Muscle of leg (tissue), 11 donors: ENCODE results near the gene VAT1L. TPM values are rescaled to one million over a fixed set of nuclear protein-coding genes. Genes with fewer than 3 reads are reported as not detected.

ENCODE experiments used
- DNase-seq: peaks from one replicate; pipeline ENCODE4 v3.0.0; 2013
- H3K27ac ChIP-seq: one replicate; pipeline ENCODE4 v1.5.1; 2013; ENCODE audit warnings: mild to moderate bottlenecking, low read length, control low read depth
- H3K27me3 ChIP-seq: one replicate; pipeline ENCODE4 v1.6.1; 2013; ENCODE audit warnings: low read length; ENCODE audit not compliant: control insufficient read depth, insufficient read depth
- H3K36me3 ChIP-seq: one replicate; pipeline ENCODE4 v1.6.1; 2013; ENCODE audit warnings: low read length; ENCODE audit not compliant: control insufficient read depth, insufficient read depth
- H3K4me1 ChIP-seq: one replicate; pipeline ENCODE4 v1.6.1; 2013; ENCODE audit warnings: low read length; ENCODE audit not compliant: control insufficient read depth, insufficient read depth
- H3K4me3 ChIP-seq: one replicate; pipeline ENCODE4 v1.5.1; 2013; ENCODE audit warnings: low read length, control low read depth
- H3K9me3 ChIP-seq: replicated peaks from 2 replicates; pipeline ENCODE4 v1.6.1; 2013; ENCODE audit warnings: low read depth, low read length; ENCODE audit not compliant: control insufficient read depth
- WGBS: methylation state at CpG from one replicate; pipeline ENCODE4 v1.1.5; 2013; ENCODE audit warnings: missing lambda C conversion rate; ENCODE audit not compliant: insufficient coverage; 5-methylcytosine and 5-hydroxymethylcytosine counted together
- polyA plus RNA-seq, 8 donors: library from polyadenylated mRNA; unstranded; fragments of 120-200 nt; gene quantifications; one replicate each; pipeline versions ENCODE4 v1.2.1 to v1.2.3, GENCODE V29; 2013; ENCODE audit warnings: inconsistent platforms in 1 of 8, low replicate concordance in 1 of 8; ENCODE audit not compliant: insufficient read length in 8 of 8, insufficient read depth in 1 of 8
- total RNA-seq: library from RNA; stranded (reverse); fragments of 120-200 nt; gene quantifications from one replicate; pipeline ENCODE4 v1.2.4, GENCODE V29; 2013

The VAT1L gene
- total and polyA plus RNA-seq, 9 donors, result 1.1 to 8.1 (median 2.7) TPM

- WGBS, result no CpG with 5 or more reads among the region's 3 CpGs
- H3K9me3 ChIP-seq, result no peaks in the 10 kb centered on the region
- DNase-seq, result no peak
- no peak overlapping the region for H3K4me3 ChIP-seq
- H3K36me3 ChIP-seq, result no peaks in the 10 kb centered on the region
- no peak overlapping the region for H3K27ac ChIP-seq
- peaks cover 2% of the 10 kb centered on the region for H3K27me3 ChIP-seq
- no peaks in the 10 kb centered on the region for H3K4me1 ChIP-seq
Observed at GRCh38 chr16:77827032-77827431, 38.7 kb downstream of the VAT1L start.

GRCh38 chr16:77833921-77834634, 45.7 kb downstream of the VAT1L start:
- peak; percentile 60 for DNase-seq
- no peaks in the 10 kb centered on the region for H3K36me3 ChIP-seq
- no peak overlapping the region for H3K4me3 ChIP-seq
- H3K27me3 ChIP-seq, result no peaks in the 10 kb centered on the region
- H3K4me1 ChIP-seq, result peaks cover 19% of the 10 kb centered on the region
- WGBS, result 31% methylated on average over 3 of the region's 10 CpGs
- H3K27ac ChIP-seq, result peak overlapping the region; percentile 50
- no peaks in the 10 kb centered on the region for H3K9me3 ChIP-seq

GRCh38 chr16:77834635-77835540, 46.5 kb downstream of the VAT1L start:
- no peak overlapping the region for H3K4me3 ChIP-seq
- no peaks in the 10 kb centered on the region for H3K36me3 ChIP-seq
- peak overlapping the region; percentile 50 for H3K27ac ChIP-seq
- WGBS, result no CpG with 5 or more reads among the region's 6 CpGs
- peaks cover 19% of the 10 kb centered on the region for H3K4me1 ChIP-seq
- DNase-seq, result peak; percentile 94
- no peaks in the 10 kb centered on the region for H3K9me3 ChIP-seq
- H3K27me3 ChIP-seq, result no peaks in the 10 kb centered on the region

GRCh38 chr16:77836801-77837200, 48.4 kb downstream of the VAT1L start:
- 69% methylated on average over 2 of the region's 5 CpGs for WGBS

GRCh38 chr16:77838597-77839255, 50.4 kb downstream of the VAT1L start:
- no peak overlapping the region for H3K27ac ChIP-seq
- peaks cover 6% of the 10 kb centered on the region for H3K27me3 ChIP-seq
- H3K4me1 ChIP-seq, result peaks cover 19% of the 10 kb centered on the region
- 75% methylated on average over 6 of the region's 7 CpGs for WGBS
- H3K36me3 ChIP-seq, result no peaks in the 10 kb centered on the region
- no peak overlapping the region for H3K4me3 ChIP-seq
- H3K9me3 ChIP-seq, result no peaks in the 10 kb centered on the region
- DNase-seq, result no peak

More at GRCh38 chr16:77836801-77837200, 48.4 kb downstream of the VAT1L start:
- H3K4me1 ChIP-seq, result peaks cover 19% of the 10 kb centered on the region
- H3K9me3 ChIP-seq, result no peaks in the 10 kb centered on the region
- H3K36me3 ChIP-seq, result no peaks in the 10 kb centered on the region
- H3K4me3 ChIP-seq, result no peak overlapping the region
- DNase-seq, result no peak
- H3K27ac ChIP-seq, result no peak overlapping the region
- H3K27me3 ChIP-seq, result peaks cover 2% of the 10 kb centered on the region

GRCh38 chr16:77840093-77840492, 51.7 kb downstream of the VAT1L start:
- WGBS, result 100% methylated on average over 1 of the region's 5 CpGs
- peaks cover 6% of the 10 kb centered on the region for H3K27me3 ChIP-seq
- H3K36me3 ChIP-seq, result no peaks in the 10 kb centered on the region
- H3K9me3 ChIP-seq, result no peaks in the 10 kb centered on the region
- H3K27ac ChIP-seq, result no peak overlapping the region
- H3K4me3 ChIP-seq, result no peak overlapping the region
- peaks cover 10% of the 10 kb centered on the region for H3K4me1 ChIP-seq
- DNase-seq, result no peak

- H3K36me3 ChIP-seq, result no peaks in the 10 kb centered on the region
- no peak for DNase-seq
- no peak overlapping the region for H3K4me3 ChIP-seq
- no peak overlapping the region for H3K27ac ChIP-seq
- no peaks in the 10 kb centered on the region for H3K9me3 ChIP-seq
- peaks cover 10% of the 10 kb centered on the region for H3K4me1 ChIP-seq
- H3K27me3 ChIP-seq, result peaks cover 6% of the 10 kb centered on the region
- no CpG with 5 or more reads among the region's 6 CpGs for WGBS
Observed at GRCh38 chr16:77840673-77841501, 52.5 kb downstream of the VAT1L start.

- 83% methylated on average over 1 of the region's 3 CpGs for WGBS
- H3K27ac ChIP-seq, result no peak overlapping the region
- no peak for DNase-seq
- no peaks in the 10 kb centered on the region for H3K9me3 ChIP-seq
- H3K4me3 ChIP-seq, result no peak overlapping the region
- peaks cover 6% of the 10 kb centered on the region for H3K27me3 ChIP-seq
- H3K4me1 ChIP-seq, result peaks cover 8% of the 10 kb centered on the region
- H3K36me3 ChIP-seq, result no peaks in the 10 kb centered on the region
Observed at GRCh38 chr16:77841502-77841763, 53.1 kb downstream of the VAT1L start.

- DNase-seq, result no peak
- H3K4me1 ChIP-seq, result peaks cover 6% of the 10 kb centered on the region
- H3K27me3 ChIP-seq, result peaks cover 8% of the 10 kb centered on the region
- H3K4me3 ChIP-seq, result no peak overlapping the region
- 100% methylated on average over 1 of the region's 3 CpGs for whole genome bisulfite sequencing
- no peaks in the 10 kb centered on the region for H3K36me3 ChIP-seq
- H3K27ac ChIP-seq, result no peak overlapping the region
- no peaks in the 10 kb centered on the region for H3K9me3 ChIP-seq
Observed at GRCh38 chr16:77842468-77842867, 54.1 kb downstream of the VAT1L start.
